NCI-H774 (cell line): ENCODE measurements around the gene ELFN1.

Source experiments
- DNase-seq: peaks from one replicate; lab custom pipeline; 2025; lab: John Stamatoyannopoulos, UW

ELFN1 gene

GRCh38 chr7:1694611-1695511, 24.8 kb downstream of the ELFN1 start:
- DNase-seq = no peak

- DNase-seq = no peak
Measured at GRCh38 chr7:1695800-1696454, 25.9 kb downstream of the ELFN1 start.

- DNase-seq = no peak
Measured at GRCh38 chr7:1696671-1697498, 26.8 kb downstream of the ELFN1 start.

GRCh38 chr7:1697499-1698125, 27.5 kb downstream of the ELFN1 start:
- no peak for DNase-seq

- no peak for DNase-seq
Measured at GRCh38 chr7:1698201-1698600, 28.1 kb downstream of the ELFN1 start.

- DNase-seq = no peak
Measured at GRCh38 chr7:1698951-1699350, 28.9 kb downstream of the ELFN1 start.

GRCh38 chr7:1700086-1700485, 30.0 kb downstream of the ELFN1 start:
- no peak for DNase-seq

GRCh38 chr7:1700536-1701333, 30.7 kb downstream of the ELFN1 start:
- no peak for DNase-seq

GRCh38 chr7:1702652-1703051, 32.6 kb downstream of the ELFN1 start:
- DNase-seq = no peak

GRCh38 chr7:1703441-1703840, 33.4 kb downstream of the ELFN1 start:
- DNase-seq = no peak

- DNase-seq = no peak
Measured at GRCh38 chr7:1703871-1704810, 34.1 kb downstream of the ELFN1 start.

- DNase-seq = no peak
Measured at GRCh38 chr7:1704811-1705738, 35.0 kb downstream of the ELFN1 start.

- no peak for DNase-seq
Measured at GRCh38 chr7:1705856-1706255, 35.8 kb downstream of the ELFN1 start.

- DNase-seq = no peak
Measured at GRCh38 chr7:1706381-1706720, 36.3 kb downstream of the ELFN1 start.

- no peak for DNase-seq
Measured at GRCh38 chr7:1706721-1707613, 36.9 kb downstream of the ELFN1 start.

GRCh38 chr7:1707756-1708595, 37.9 kb downstream of the ELFN1 start:
- no peak for DNase-seq

GRCh38 chr7:1708596-1709251, 38.6 kb downstream of the ELFN1 start:
- DNase-seq = no peak
